ENCODE data around the gene HDLBP. TPM values are rescaled to one million over a fixed set of nuclear protein-coding genes. Genes with fewer than 3 reads are reported as not detected.

Gene HDLBP
- polyA plus RNA-seq, 3 donors = 50.4 to 73.1 (median 69.9) TPM

GRCh38 chr2:241351640-241352031 is 36.2 kb upstream of the HDLBP start:
- H3K4me3 ChIP-seq (replicated peaks in 1 of 3; ENCODE audit: low read depth in 2 of 3, low read length in 3 of 3) = no peak overlapping the region
- intact Hi-C loops (cut with micrococcal nuclease) = loop anchor here (10.0 kb wide), 3 partner anchors 77 to 383 kb away; partner anchors contain the start of genes ATG4B (in 2 of the 2), THAP4 (in 2 of the 2) and D2HGDH (in 1 of the 2)
- peaks cover 10% of the 10 kb centered on the region for H4K20me1 ChIP-seq (ENCODE audit: insufficient read depth, low read length)
- no peak overlapping the region for H3K27ac Mint-ChIP-seq
- H3K4me2 ChIP-seq (replicated peaks; ENCODE audit: extremely low read depth, low read length, poor library complexity, severe bottlenecking) = no peak overlapping the region
- no peak overlapping the region for H3K9ac ChIP-seq (ENCODE audit: insufficient read depth, low read length, poor library complexity, severe bottlenecking)
- H2AFZ ChIP-seq (ENCODE audit: insufficient read depth, low read depth, low read length, poor library complexity, severe bottlenecking) = no peak overlapping the region
- H3K9me3 ChIP-seq (replicated peaks in 1 of 2; ENCODE audit: control insufficient read depth in 1 of 2, insufficient read depth in 1 of 2, low read length in 2 of 2) = no peaks in the 10 kb centered on the region
- no peaks in the 10 kb centered on the region for H3K27me3 ChIP-seq (ENCODE audit: control insufficient read depth in 2 of 2, insufficient read depth in 2 of 2, low read length in 2 of 2)
- DNase-seq = no peak
- no peak overlapping the region for H3K27ac ChIP-seq (ENCODE audit: low read depth in 1 of 2, low read length in 2 of 2)
- no peak for TF ChIP-seq CTCF (IDR thresholded peaks at IDR 0.05)
- peaks cover 0 to 2% (median 0%) of the 10 kb centered on the region in 7 donors for H3K9me3 Mint-ChIP-seq
- peaks cover 70 to 77% of the 10 kb centered on the region in 2 donors for H3K36me3 Mint-ChIP-seq
- peaks cover 68 to 81% of the 10 kb centered on the region in 2 donors for H3K36me3 ChIP-seq (replicated peaks in 1 of 2; ENCODE audit: control insufficient read depth in 1 of 2, insufficient read depth in 2 of 2, low read length in 2 of 2)
- 83% methylated on average over 1 of the region's 3 CpGs for WGBS (ENCODE audit: insufficient coverage)
- H3K4me1 Mint-ChIP-seq = peaks cover 6% of the 10 kb centered on the region
- peaks cover 5 to 10% of the 10 kb centered on the region in 2 donors for H3K4me1 ChIP-seq (ENCODE audit: control insufficient read depth in 1 of 2, insufficient read depth in 2 of 2, low read length in 2 of 2)
- H3K79me2 ChIP-seq (ENCODE audit: insufficient read depth, low read length) = peaks cover 1% of the 10 kb centered on the region
- peaks cover 0 to 2% (median 0%) of the 10 kb centered on the region in 3 donors for H3K27me3 Mint-ChIP-seq (ENCODE audit: low read depth in 3 of 3)
- H3K4me3 Mint-ChIP-seq = no peak overlapping the region

- H3K9ac ChIP-seq (ENCODE audit: insufficient read depth, low read length, poor library complexity, severe bottlenecking) = no peak overlapping the region
- H3K36me3 ChIP-seq (replicated peaks in 1 of 2; ENCODE audit: control insufficient read depth in 1 of 2, insufficient read depth in 2 of 2, low read length in 2 of 2) = peaks cover 74 to 87% of the 10 kb centered on the region in 2 donors
- WGBS (ENCODE audit: insufficient coverage) = 96% methylated on average over 6 of the region's 9 CpGs
- no peaks in the 10 kb centered on the region for H3K9me3 ChIP-seq (replicated peaks in 1 of 2; ENCODE audit: control insufficient read depth in 1 of 2, insufficient read depth in 1 of 2, low read length in 2 of 2)
- TF ChIP-seq CTCF (IDR thresholded peaks at IDR 0.05) = no peak
- Mint-ChIP-seq H3K4me3 (no peak overlapping the region), H3K36me3 (peaks cover 73 to 83% of the 10 kb centered on the region in 2 donors), H3K4me1 (peaks cover 5% of the 10 kb centered on the region), H3K9me3 (peaks cover 0 to 2% (median 0%) of the 10 kb centered on the region in 7 donors), H3K27ac (no peak overlapping the region), H3K27me3 (ENCODE audit: low read depth in 3 of 3) (peaks cover 0 to 2% (median 0%) of the 10 kb centered on the region in 3 donors)
- intact Hi-C loops (cut with micrococcal nuclease) = loop anchor here (10.0 kb wide), 3 partner anchors 76 to 384 kb away; partner anchors contain the start of genes ATG4B (in 2 of the 2), THAP4 (in 2 of the 2) and D2HGDH (in 1 of the 2)
- no peak overlapping the region for H2AFZ ChIP-seq (ENCODE audit: insufficient read depth, low read depth, low read length, poor library complexity, severe bottlenecking)
- peaks cover 10% of the 10 kb centered on the region for H4K20me1 ChIP-seq (ENCODE audit: insufficient read depth, low read length)
- H3K4me1 ChIP-seq (ENCODE audit: control insufficient read depth in 1 of 2, insufficient read depth in 2 of 2, low read length in 2 of 2) = peaks cover 3 to 5% of the 10 kb centered on the region in 2 donors
- H3K27ac ChIP-seq (ENCODE audit: low read depth in 1 of 2, low read length in 2 of 2) = no peak overlapping the region
- no peak overlapping the region for H3K4me3 ChIP-seq (replicated peaks in 1 of 3; ENCODE audit: low read depth in 2 of 3, low read length in 3 of 3)
- no peaks in the 10 kb centered on the region for H3K27me3 ChIP-seq (ENCODE audit: control insufficient read depth in 2 of 2, insufficient read depth in 2 of 2, low read length in 2 of 2)
- H3K4me2 ChIP-seq (replicated peaks; ENCODE audit: extremely low read depth, low read length, poor library complexity, severe bottlenecking) = no peak overlapping the region
- DNase-seq = no peak
- H3K79me2 ChIP-seq (ENCODE audit: insufficient read depth, low read length) = no peaks in the 10 kb centered on the region
These were observed 35.6 kb upstream of the HDLBP start for GRCh38 chr2:241350878-241351639.
